ENCODE data around the gene GOPC. TPM values are rescaled to one million over a fixed set of nuclear protein-coding genes. Genes with fewer than 3 reads are reported as not detected.
"Not testable (repeated sequence)": the region's sequence is repeated elsewhere in the genome, so short reads cannot be mapped to it uniquely, and the experiment has no call there.

GOPC gene
- 10 to 100 TPM; 16.5 to 94.7 (median 26.6) TPM for total RNA-seq

GRCh38 chr6:117602151-117602898 lies at the start of gene GOPC:
Gene GOPC (minus strand): TSS chr6:117602511. CDS start chr6:117602288, 223 bp downstream.
- TF ChIP-seq CTCF (IDR thresholded peaks at IDR 0.05) (peak in 2 of 4 experiments; percentile 11 to 43), POLR2A (IDR thresholded peaks at IDR 0.05) (peak; percentile 66 to 88)
- Histone ChIP-seq H3K27ac (peak within 1 kb of the TSS; percentile 89 to 94), H3K4me1 (no peaks in the 10 kb centered on the region), H3K4me3 (peak within 1 kb of the TSS; percentile 97 to 99), H3K9me3 (no peaks in the 10 kb centered on the region), H3K36me3 (no peaks in the 10 kb centered on the region), H3K27me3 (no peaks in the 10 kb centered on the region)
- DNase-seq, result peak; percentile 95 to 96
- intact Hi-C loops (cut with DNase I; ENCODE audit: low total_unique reads), result no loop called here

DNA sequence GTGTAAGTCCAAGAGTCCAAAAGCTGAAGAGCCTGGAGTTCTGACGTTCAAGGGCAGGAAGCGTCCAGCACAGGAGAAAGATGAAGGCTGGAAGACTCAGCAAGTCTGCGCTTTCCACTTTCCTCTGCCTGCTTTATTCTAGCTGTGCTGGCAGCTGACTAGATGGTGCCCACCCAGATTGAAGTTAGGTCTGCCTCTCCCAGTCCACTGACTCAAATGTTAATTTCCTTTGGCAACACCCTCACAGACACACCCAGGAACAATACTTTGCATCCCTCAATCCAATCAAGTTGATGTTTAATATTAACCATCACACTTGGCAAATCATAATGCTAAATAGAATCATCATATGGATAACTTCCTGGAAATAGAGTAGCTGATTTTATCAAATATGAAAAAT lies 49.7 kb upstream of the GOPC start:
- H3K4me3 ChIP-seq; H3K27me3 ChIP-seq; DNase-seq; H3K36me3 ChIP-seq; H3K4me1 ChIP-seq; H3K27ac ChIP-seq; intact Hi-C loops (cut with DNase I; ENCODE audit: low total_unique reads); H3K9me3 ChIP-seq: not testable (repeated sequence)

- intact Hi-C loops (cut with DNase I; ENCODE audit: low total_unique reads), result no loop called here
Observed at GRCh38 chr6:117642976-117643375, 40.7 kb upstream of the GOPC start.

DNA sequence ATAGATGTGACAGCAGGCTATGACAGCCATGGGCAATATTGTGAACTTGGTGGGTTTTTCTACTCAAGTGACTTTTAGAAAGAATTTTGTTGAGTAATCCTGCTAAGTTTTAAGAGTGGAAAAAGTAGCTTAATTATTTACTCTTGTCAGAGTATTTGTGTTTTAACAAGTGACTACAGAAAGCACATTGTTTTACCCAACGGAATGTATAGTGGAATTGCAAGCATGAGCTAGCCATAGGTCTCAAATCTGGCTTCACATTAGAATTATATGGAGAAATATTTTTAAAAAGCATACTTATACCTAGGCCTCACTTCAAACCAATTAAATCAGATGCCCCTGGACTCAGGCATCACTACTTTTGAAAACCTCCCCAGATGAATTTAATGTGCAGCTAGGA lies 35.5 kb upstream of the GOPC start:
- intact Hi-C loops (cut with DNase I; ENCODE audit: low total_unique reads), result no loop called here
- Histone ChIP-seq H3K4me1 (no peaks in the 10 kb centered on the region), H3K9me3 (no peaks in the 10 kb centered on the region), H3K27ac (no peak overlapping the region), H3K4me3 (no peak overlapping the region), H3K27me3 (no peaks in the 10 kb centered on the region), H3K36me3 (no peaks in the 10 kb centered on the region)
- DNase-seq, result no peak
- no peak for TF ChIP-seq POLR2A (IDR thresholded peaks at IDR 0.05)
- TF ChIP-seq CTCF (IDR thresholded peaks at IDR 0.05), result no peak

More at GRCh38 chr6:117642976-117643375, 40.7 kb upstream of the GOPC start:
- no peak for DNase-seq
- H3K27me3 ChIP-seq, result no peaks in the 10 kb centered on the region
- H3K36me3 ChIP-seq, result no peaks in the 10 kb centered on the region
- TF ChIP-seq CTCF (IDR thresholded peaks at IDR 0.05) (no peak), POLR2A (IDR thresholded peaks at IDR 0.05) (no peak)
- H3K4me3 ChIP-seq, result no peak overlapping the region
- H3K27ac ChIP-seq, result no peak overlapping the region
- H3K9me3 ChIP-seq, result no peaks in the 10 kb centered on the region
- no peaks in the 10 kb centered on the region for H3K4me1 ChIP-seq

DNA sequence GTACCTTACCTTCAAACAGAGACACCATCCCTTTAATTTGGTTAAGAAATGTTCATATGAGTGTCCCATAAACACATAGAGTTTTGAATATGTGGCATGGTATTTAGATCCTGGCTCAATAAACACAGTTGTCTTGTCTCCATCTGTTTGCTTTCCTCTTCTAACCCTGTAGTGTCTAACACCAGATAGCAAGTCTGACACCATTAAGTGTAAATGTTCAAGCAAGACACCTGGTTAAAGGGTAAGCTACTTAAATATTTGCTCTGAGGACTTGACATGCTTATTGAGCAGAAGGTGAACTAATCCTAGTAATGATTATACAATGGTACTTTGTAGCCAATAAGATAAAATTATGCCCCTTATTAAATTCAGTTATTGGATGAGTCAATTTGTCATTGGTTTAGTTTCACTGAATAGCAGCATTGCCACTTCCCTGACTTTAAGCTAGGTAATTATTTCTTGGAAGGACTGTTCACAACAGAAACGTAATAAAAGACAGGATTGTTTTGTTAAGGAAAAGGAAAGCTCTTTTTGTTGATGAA lies 26.9 kb upstream of the GOPC start:
- Histone ChIP-seq H3K27ac (no peak overlapping the region), H3K4me1 (no peaks in the 10 kb centered on the region), H3K4me3 (no peak overlapping the region), H3K9me3 (no peaks in the 10 kb centered on the region), H3K27me3 (no peaks in the 10 kb centered on the region), H3K36me3 (no peaks in the 10 kb centered on the region)
- no peak for DNase-seq
- TF ChIP-seq POLR2A (IDR thresholded peaks at IDR 0.05) (no peak), CTCF (IDR thresholded peaks at IDR 0.05) (no peak)
- intact Hi-C loops (cut with DNase I; ENCODE audit: low total_unique reads), result no loop called here
